ENCODE data around the gene ADAM12.

GRCh38 chr10:126104767-126105166, 283.5 kb downstream of the ADAM12 start:
- TF ChIP-seq CTCF (IDR thresholded peaks at IDR 0.05; ENCODE audit: insufficient read depth, low read depth, low read length) (no peak), EZH2 (IDR thresholded peaks at IDR 0.05; ENCODE audit: insufficient read depth, low read length) (no peak)

Data from astrocyte (in vitro differentiated cells and primary cell).